ENCODE data around the gene LRRK1.

- TF ChIP-seq, protein P1, sequence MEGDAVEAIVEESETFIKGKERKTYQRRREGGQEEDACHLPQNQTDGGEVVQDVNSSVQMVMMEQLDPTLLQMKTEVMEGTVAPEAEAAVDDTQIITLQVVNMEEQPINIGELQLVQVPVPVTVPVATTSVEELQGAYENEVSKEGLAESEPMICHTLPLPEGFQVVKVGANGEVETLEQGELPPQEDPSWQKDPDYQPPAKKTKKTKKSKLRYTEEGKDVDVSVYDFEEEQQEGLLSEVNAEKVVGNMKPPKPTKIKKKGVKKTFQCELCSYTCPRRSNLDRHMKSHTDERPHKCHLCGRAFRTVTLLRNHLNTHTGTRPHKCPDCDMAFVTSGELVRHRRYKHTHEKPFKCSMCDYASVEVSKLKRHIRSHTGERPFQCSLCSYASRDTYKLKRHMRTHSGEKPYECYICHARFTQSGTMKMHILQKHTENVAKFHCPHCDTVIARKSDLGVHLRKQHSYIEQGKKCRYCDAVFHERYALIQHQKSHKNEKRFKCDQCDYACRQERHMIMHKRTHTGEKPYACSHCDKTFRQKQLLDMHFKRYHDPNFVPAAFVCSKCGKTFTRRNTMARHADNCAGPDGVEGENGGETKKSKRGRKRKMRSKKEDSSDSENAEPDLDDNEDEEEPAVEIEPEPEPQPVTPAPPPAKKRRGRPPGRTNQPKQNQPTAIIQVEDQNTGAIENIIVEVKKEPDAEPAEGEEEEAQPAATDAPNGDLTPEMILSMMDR (IDR thresholded peaks at IDR 0.05), result no peak
- TF ChIP-seq POLR2A (IDR thresholded peaks at IDR 0.05), result no peak
Measured at GRCh38 chr15:101092156-101092866, 173.2 kb downstream of the LRRK1 start.

Measured in uterus (tissue), 2 donors.